Hematopoietic multipotent progenitor cell treated with erythropoietin and hydrocortisone succinate and interleukin-3 and kit ligand, for 15 days (in vitro differentiated cells): ENCODE results near the gene GRIN1.

Source experiments
- DNase-seq: peaks from one replicate; pipeline ENCODE4 v3.0.0-alpha.2; 2015; ENCODE audit warnings: low spot score

The GRIN1 gene

DNA sequence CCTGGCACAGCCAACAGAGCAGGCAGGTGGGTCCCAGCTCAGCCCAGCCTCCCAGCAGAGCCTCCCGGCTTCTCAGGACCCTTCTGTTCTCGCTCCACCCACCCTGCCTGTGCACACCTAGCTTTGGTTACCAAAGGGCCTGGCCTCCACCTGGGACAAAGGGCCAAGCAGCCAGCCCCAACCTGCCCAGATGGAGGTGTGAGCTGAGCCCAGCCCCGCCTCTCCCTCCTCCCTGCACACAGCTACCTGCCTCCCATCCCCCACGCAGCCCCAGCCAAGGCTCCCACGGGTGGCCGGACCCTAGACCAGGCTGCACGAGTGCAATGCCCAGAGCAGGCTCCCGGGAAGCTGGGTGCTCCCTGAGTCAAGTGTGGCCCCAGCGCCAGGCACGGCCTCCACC, 56.0 kb downstream of the GRIN1 start:
- no peak for DNase-seq

DNA sequence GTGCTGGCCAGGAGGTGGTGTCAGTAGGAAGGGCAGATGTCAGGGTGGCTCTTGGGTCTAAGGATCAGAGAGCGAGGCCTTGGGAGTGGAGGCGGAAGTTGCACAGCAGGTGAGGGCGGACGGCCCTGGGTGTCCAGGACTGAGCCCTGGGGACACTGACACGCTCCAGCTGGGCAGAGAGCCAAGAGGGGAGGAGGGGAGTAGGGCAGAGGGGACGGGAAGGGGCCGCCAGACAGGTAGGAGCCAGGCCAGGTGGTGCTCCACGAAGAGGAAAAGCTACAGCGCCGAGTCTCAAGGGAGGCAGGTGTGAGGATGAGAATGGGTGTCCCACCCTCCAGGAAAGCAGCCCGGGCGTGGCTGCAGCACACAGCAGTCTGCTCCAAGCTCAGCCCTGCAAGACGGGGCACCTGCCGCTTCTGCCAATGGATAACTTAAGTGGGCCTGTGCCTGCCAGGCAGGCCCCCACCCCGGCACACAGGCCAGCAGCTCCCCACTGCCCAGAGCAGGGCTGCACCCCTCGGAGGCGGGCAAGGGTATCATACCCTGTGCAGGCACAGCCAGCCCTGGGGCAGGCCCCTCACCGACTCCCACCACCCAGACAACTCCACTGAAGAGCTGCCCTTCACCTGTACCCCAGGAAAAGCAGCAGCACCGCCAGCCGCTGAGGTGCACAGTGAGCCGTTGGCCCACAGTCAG, 56.7 kb downstream of the GRIN1 start:
- no peak for DNase-seq

DNA sequence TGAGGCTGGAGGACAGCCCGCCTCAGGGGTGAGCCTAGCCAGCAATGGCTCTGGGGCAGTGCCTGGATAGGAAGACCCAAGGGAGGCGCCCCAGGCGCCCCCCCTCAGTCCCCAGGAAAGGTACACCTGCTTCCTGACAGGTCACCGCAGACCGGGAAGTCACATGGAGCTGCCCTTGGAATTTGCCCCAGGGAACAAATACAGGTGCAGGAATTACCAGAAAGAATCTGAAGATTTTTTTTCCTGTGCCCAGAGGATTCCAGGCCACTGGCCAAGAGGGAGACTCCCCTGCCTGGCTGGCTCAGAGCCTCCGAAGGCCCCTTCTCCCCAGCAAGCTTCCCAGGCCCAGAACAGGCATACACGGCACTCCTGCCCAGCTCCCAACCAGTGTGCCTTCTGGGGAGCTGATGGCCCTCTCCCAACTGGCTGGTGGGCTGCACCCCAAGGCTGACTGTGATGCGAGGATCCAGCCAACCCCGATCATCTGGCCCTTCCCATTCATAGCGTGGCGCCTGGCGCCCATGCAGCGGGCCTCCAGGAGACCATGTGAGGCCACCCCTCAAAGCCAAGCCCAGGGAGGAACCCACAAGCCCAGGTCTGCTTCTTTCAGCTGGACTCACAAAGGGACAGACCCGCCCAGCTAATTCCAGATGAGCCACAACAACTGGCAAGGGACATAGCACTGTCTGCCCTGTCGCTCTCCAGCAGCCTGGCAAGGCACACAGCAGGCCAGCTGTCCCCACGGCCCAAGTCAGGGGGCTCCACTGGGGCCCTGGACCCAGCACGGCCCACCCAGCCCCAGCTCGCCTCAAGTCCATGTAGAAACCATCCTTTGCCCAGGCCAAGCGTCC, 59.3 kb downstream of the GRIN1 start:
- DNase-seq, result no peak

DNA sequence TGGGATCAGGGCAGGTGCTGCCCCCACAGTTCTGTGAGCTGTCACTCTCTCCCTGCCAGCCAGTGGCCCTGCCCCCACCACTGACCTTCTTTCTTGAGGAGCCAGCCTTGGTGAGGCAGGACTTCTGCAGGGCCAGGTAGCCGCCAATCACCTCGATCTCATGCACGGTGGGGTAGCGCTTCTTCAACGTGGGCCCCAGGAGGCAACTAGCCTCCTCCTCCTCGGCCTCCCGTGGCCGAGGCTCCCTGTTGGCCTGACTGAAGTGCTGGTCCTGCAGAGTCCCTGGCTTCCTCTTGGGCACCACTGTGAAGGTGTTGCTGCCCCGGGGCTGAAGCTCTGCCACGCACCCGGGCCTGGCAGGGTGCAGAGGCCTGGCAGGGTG, 59.9 kb downstream of the GRIN1 start:
- no peak for DNase-seq

DNA sequence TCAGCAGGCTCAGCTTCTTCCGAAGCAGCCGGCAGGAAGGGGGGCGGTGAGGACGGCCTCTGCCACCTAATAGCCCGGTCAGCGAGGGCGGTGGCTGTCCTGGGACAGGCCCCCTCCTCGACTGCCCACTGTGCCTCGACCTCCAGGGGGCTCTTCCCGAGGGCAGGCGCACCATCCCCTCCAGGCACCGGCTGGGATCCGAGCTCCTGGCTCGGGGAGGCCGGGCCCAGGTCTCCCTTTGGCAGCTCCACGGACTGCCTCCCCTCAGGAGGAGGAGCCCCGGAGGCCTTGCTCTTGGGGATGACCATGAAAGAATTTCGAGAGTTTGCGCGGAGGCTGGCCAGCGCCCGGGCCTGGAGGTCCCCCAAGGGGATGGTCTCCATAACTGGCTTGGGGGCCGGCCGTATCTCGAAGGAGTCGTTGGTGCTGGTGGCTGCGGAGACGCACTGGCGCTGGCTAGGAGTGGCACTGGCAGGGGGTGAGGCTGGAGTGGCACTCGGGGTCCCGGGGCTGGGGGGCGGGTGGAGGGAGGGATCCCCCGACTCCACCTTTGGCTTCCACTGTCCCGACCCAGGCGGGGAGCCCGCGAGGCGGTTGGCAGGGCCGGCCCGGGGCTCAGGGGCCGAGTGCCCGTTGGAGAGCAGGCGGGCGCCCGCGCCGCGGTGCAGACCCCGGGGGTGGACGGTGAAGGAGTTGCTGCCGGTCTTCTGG, 60.6 kb downstream of the GRIN1 start:
- no peak for DNase-seq

DNA sequence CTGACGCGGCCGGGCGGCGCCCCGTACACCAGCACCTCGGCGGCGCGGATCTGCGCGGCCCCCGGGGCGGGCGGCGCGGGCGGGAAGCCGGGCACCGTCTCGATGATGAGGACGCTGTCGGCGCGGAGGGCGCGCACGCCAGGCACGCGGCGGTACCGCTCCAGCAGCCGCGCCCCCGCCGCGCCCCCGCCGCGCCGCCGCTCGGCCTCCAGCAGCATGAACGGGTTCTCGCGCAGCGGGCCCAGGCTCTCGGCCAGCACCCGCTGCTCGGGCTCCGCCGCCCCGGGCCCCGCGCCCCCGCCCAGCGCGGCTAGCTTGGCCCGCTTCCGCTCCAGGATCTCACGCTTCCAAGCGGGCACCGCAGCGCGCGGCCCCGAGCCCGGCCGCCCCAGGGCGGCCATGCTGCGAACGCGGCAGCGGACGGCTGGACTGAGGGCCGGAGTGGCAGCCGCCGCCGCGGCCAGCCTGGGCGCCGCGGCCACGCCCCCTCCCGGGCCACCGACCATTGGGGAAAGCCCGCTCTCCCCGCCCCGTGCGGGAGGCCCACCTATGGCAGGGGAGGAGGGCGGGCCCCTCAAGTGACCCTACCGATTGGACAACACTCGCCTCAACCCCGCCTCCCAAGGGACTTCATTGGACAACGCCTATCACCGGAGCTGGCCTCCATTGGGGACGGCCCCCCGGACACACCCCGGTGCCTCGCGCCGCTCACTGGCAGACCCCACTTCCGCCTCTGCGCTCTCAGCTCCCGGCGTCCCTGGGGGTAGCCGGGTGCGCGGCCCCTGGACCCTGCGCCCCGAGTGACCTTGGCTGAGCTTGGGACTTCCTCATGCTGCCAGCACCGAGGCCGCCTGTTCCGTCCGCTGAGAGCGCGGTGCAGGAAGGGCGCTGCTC, 61.6 kb downstream of the GRIN1 start, which contains the start of gene TPRN:
Gene TPRN, minus strand, starts transcription at position 431 of the 894 bp plus-strand sequence. Its CDS starts 30 bp downstream, at position 401.
- DNase-seq, result peak; percentile 99

DNA sequence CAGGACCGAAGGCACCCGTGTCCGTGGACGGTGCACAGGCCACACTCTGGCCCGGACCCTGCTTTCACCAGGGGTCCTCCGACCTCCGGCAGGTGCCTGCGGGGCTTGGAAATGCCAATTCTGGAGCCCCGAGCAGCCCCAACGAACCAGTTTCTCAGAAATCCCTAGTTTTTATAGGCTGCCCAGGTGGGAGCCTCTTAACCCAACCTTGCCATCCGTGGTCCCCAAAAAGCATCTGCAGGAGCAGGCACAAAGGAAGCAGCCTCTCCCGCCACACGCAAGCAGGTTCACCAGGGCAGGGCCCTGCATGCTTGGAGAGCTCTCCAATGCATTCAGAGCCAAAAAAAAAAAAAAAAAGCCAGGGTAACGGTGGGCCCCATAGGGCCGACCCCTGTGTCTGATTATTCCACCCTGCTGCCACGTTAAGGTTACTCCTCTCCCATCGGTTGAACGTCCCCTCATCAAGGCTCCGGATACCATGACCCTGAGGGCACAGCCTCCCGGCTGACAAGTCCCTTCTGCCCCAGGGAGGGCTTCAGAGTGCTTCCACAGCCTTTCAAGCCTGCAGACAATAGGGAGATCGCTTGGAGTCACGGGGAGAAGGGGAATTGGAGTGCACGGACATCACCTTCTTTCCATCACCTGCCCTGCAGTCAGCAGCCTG, 62.4 kb downstream of the GRIN1 start:
- DNase-seq, result no peak

DNA sequence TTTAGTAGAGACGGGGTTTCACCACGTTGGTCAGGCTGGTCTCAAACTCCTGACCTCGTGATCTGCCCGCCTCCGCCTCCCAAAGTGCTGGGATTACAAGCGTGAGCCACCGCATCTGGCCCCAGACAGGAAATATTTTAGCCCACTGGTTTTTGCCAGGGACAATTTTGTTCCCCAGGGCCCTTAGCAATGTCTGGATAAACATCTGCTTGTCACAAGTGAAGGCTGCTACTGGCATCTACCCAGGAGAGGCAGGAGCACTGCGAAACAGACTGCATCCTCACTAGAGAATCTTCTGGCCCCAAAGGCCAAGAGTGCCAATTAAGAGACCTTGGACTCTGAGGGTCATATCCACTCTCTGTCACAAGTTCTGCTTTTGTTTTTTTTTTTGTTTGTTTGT, 64.0 kb downstream of the GRIN1 start:
- no peak for DNase-seq

DNA sequence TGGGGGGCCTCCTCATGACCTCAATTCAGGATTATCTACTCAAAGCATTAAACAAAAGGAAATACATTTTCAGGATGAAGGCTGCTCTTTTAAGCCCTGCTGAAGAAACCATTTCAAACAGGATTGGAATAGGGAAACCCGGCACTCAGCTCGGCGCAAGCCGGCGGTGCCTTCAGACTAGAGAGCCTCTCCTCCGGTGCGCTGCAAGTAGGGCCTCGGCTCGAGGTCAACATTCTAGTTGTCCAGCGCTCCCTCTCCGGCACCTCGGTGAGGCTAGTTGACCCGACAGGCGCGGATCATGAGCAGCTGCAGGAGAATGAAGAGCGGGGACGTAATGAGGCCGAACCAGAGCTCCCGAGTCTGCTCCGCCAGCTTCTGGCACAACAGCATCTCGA, 65.8 kb downstream of the GRIN1 start:
- DNase-seq, result no peak

DNA sequence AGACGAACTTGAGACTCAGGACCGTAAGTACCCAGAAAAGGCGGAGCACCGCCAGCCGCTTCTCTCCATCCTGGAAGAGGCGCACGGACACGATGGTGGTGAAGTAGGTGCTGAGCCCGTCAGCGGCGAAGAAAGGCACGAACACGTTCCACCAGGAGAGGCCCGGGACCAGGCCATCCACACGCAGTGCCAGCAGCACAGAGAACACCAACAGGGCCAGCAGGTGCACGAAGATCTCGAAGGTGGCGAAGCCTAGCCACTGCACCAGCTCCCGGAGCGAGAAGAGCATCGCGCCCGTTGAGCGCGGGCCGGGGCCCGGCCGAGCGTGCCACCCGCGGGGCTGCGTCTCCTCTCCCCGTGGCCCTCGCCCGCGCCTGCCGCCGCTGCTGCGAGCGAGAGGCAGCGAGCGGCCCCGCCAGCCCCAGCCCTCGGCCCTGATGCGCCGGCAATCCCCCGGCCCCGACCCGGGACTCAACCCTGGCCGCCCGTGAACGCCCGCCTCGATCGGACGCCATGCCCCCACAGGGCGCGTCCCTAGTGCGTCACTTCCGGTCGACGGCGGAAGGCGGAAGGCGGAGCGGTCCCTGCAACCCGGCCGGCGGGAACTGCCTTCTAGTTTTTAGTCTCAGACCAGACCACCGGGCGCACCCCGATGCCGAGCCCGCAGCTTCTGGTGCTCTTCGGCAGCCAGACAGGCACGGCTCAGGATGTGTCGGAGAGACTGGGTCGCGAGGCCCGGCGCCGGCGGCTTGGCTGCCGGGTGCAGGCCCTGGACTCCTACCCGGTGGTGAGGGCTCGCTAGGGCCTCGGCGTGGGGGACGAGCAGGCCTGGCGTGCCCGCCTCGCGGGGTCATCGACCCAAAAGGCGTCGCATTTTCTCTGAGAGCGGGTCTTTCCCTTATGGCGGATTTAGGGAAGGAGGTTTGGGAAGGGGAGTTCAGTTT, 66.4 kb downstream of the GRIN1 start, which contains the start of the genes NDOR1 and TMEM203:
Gene NDOR1, plus strand, starts transcription at position 575 of the 944 bp plus-strand sequence. Its CDS starts 78 bp downstream, at position 653.
Gene TMEM203, minus strand, starts transcription at position 523 of the 944 bp plus-strand sequence. Its CDS starts 234 bp downstream, at position 289.
- DNase-seq, result peak; percentile 92

DNA sequence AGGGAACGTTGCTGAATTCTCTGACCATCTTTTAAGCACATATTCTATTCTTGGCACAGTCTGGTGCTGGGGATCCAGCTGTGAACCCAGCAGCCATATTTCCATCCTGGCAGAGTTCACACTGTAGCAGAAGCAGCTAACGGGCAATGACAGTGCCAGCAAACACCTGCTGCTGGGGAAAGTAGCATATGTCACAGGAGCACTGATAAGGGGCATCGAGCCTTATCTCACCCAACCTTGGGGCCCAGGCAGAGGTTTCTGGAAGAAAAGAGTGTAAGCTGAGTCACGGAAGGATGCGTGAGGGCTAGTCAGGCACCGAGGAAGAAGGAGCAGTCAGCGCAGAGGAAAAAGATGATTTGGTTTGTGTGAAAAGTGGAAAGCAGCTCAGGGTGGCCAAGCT, 67.6 kb downstream of the GRIN1 start:
- peak; percentile 66 for DNase-seq

DNA sequence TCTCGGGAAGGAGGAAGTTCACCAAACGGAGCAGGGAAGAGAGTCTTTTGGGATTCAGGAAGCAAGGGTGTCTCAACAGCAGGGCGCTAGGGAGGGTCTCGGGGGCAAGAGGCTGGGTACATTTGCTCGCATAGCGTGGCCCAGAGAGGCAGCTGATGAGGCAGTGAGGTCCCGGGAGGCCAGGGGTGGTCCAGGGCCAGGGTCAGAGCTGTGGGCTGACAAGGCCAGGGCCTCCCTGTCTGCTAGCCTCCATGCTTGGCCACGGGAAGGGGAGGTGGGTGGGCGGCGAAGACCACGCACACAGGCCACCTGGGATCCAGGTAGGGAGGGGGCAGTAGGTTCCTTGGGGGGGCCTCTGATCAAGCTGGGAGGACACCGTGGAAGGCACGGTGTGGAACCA, 72.6 kb downstream of the GRIN1 start:
- DNase-seq, result no peak

DNA sequence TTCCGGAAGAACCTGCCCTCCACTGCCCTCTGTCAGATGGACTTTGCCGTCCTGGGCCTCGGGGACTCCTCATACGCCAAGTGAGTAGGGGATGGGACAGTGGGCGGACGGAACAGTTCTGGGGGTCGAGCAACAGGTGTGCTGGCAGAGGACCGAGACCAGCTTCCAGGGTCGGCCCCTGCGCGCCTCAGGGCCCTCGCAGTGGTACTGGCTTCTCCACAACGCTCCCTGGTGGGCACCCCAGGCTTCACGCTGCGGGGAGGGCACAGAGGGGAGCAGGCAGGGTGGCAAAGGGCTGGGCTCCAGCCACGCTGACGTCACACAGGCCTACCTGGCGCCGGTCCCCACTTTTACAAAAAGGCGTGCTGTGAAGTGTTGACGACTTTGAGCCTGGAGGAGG, 73.6 kb downstream of the GRIN1 start:
- no peak for DNase-seq

DNA sequence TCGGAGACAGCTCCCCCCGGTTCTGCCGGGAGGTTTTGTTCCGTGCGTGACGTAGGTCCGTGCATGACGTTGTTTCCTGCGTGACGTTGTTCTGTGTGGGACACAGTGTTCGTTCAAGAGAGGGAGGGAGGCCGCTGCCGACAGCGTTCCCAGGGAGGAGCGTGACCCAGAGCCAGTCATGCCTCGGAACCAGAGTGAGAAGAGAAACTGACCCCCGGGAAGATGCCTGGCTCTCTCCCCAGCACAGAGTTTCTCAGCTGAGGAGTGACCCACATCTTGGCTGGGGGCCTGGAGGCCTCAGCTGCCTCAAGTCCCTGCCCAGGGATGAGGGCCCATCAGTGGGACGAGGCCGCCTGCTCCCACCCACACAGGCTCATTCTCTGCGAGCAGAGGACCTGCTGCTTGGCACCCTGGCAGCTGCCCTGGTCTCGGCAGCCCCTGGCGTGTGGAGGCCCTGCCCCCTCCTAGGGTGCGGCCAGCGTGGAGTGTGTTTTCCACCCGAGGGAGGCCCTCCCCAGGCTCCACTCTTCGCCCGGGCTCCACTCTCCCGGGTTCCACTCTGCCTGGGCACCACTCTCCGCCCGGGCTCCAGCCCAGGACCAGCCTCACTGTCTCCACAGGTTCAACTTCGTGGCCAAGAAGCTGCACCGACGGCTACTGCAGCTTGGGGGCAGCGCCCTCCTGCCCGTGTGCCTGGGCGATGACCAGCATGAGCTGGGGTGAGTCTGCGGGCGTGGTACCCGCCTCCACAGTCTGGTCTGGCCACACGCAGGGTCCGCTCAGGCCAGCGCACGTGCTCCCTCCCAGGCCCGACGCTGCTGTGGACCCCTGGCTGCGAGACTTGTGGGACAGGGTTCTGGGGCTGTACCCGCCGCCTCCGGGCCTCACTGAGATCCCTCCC, 74.5 kb downstream of the GRIN1 start:
- no peak for DNase-seq

DNA sequence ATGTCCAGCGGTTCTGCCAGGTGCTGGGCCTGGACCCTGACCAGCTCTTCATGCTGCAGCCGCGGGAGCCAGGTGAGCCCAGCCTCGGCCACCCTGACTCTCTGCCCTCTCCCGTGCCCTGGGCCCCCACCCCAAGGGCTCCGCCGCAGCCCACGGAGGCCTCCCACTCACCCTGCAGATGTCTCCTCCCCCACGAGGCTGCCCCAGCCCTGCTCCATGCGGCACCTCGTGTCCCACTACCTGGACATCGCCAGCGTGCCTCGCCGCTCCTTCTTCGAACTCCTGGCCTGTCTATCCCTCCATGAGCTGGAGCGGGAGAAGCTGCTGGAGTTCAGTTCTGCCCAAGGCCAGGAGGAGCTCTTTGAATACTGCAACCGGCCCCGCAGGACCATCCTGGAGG, 75.7 kb downstream of the GRIN1 start:
- no peak for DNase-seq

DNA sequence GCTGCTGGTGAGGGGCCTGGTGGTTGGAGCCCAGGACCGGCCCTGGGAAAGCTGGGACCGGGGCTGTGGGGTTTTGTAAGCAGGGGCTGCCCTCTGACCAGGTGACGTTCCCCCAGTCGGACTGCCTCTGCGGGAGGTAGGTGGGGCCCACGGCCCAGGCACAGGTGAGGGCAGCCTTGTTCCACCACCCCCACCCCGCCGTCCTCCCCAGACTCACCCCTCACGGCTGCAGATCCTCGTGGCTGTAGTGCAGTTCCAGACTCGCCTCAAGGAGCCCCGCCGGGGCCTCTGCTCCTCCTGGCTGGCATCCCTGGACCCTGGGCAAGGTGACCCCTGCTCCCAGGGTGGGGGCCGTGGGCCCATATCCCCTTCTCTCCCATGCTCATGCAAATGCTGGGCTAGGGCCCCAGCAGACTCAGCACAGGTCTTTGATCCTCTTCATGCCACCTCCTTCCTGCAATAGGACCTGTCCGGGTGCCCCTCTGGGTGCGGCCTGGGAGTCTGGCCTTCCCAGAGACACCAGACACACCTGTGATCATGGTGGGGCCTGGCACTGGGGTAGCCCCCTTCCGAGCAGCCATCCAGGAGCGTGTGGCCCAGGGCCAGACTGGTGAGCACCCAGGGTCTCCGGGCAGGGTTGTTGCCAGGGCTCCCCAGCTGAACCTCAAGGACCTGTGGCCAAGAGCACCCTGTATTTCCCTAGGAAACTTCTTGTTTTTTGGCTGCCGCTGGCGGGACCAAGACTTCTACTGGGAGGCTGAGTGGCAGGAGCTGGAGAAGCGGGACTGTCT, 76.4 kb downstream of the GRIN1 start:
- DNase-seq, result no peak

DNA sequence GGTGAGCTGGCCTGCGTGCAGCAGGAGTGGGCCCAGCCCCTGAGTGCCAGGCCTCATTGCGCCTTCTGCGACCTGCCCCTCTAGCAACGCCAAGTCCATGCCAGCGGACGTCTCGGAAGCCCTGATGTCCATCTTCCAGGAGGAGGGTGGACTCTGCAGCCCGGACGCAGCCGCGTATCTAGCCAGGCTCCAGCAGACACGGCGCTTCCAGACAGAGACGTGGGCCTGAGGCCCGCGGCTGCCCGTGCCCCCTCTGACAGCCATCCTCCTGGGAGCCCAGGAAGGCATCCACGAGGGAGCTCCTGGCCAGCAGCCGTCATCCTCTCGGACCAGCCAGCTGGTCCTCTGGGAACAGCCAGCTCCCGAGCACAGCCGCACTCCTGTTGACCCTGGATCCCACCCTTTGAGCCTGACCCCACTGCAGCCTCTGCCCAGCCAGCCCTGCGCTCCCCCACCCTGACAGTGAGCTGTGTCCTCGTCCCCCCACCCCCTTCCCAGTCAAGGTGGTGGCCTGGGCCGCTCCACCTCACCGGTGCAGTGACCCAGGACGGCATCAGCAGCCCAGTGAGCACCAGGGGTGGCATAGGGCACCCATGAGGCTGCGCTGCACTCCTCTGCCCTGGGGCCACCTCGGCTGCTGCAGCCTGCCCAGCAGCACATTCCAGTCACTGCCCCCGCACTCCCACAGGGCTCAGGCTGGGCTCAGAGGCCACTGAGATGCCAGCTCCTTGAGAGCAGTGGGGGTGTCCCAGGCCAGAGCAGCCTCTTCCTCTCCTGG, 77.4 kb downstream of the GRIN1 start:
- no peak for DNase-seq
